ENCODE data around the gene RELT. TPM values are rescaled to one million over a fixed set of nuclear protein-coding genes. Genes with fewer than 3 reads are reported as not detected.

RELT gene
- total RNA-seq, 2 experiments from 2014 or later, result 26.6 to 29.6 TPM

DNA sequence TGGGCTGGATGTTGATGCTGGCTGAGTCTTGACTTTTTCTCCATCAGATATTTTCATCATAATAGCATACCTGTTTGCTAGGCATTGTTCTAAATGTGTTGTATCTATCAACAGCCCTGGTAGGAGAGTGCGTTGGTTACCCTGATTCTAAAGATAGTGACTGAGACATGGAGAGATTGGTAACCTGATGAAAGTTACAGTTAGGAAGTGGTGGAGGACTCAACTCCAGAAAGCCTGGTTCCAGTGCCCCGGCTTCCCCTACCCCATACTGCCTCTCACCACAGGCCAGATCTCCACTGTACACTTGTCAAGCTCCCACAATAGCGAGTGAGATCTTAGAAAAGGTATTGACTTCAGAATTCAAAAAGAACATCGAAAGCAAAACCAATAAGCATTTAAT is 22.8 kb upstream of the RELT start:
- H3K27ac Mint-ChIP-seq, result no peak overlapping the region
- DNase-seq, result no peak
- TF ChIP-seq, protein P1, sequence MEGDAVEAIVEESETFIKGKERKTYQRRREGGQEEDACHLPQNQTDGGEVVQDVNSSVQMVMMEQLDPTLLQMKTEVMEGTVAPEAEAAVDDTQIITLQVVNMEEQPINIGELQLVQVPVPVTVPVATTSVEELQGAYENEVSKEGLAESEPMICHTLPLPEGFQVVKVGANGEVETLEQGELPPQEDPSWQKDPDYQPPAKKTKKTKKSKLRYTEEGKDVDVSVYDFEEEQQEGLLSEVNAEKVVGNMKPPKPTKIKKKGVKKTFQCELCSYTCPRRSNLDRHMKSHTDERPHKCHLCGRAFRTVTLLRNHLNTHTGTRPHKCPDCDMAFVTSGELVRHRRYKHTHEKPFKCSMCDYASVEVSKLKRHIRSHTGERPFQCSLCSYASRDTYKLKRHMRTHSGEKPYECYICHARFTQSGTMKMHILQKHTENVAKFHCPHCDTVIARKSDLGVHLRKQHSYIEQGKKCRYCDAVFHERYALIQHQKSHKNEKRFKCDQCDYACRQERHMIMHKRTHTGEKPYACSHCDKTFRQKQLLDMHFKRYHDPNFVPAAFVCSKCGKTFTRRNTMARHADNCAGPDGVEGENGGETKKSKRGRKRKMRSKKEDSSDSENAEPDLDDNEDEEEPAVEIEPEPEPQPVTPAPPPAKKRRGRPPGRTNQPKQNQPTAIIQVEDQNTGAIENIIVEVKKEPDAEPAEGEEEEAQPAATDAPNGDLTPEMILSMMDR (IDR thresholded peaks at IDR 0.05), result no peak

DNA sequence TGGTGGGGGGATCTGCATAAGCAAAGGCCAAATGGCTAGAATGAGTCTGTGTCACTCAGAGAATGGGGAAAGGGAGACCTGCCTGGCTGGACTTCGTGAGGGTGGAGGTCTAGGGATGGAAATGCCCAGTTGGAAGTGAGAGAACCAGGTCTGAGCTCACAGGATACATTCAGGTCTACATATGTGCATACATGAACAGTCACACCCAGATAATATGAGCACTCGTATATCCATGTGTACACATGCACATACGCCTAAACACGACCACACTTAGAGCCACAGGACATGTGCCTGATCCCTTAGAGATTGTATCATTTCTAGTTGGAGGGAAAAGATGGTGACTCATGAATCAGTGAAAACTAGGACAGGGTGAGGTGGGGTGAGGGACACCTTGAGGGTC is 21.1 kb upstream of the RELT start:
- ATAC-seq, result no peak
- CTCF ChIA-PET, result interaction anchor here (1.0 kb wide), 1 partner anchor 39 kb away, joined by 4 read pairs; no protein-coding TSS in a partner anchor
- Mint-ChIP-seq H3K27ac (no peak overlapping the region), H3K9me3 (no peaks in the 10 kb centered on the region), H3K4me1 (ENCODE audit: low read depth) (peaks cover 2% of the 10 kb centered on the region), H3K36me3 (ENCODE audit: low read depth) (no peaks in the 10 kb centered on the region), H3K4me3 (no peak overlapping the region), H3K27me3 (no peaks in the 10 kb centered on the region)
- no peak for DNase-seq
- TF ChIP-seq, protein P1 (IDR thresholded peaks at IDR 0.05), result no peak
- intact Hi-C loops (cut with micrococcal nuclease), result no loop called here
- POLR2A ChIA-PET, result no interaction called here

More for the DNA sequence above, 22.8 kb upstream of the RELT start:
- CTCF ChIA-PET, result interaction anchor here (3.6 to 6.5 kb wide), 2 partner anchors 42 to 308 kb away, joined by 67 to 133 read pairs; no protein-coding TSS in a partner anchor
- POLR2A ChIA-PET, result no interaction called here
- ATAC-seq, result no peak
- Mint-ChIP-seq H3K36me3 (ENCODE audit: low read depth) (no peaks in the 10 kb centered on the region), H3K4me1 (ENCODE audit: low read depth) (peaks cover 2% of the 10 kb centered on the region), H3K9me3 (no peaks in the 10 kb centered on the region), H3K27me3 (no peaks in the 10 kb centered on the region), H3K4me3 (no peak overlapping the region)
- intact Hi-C loops (cut with micrococcal nuclease), result loop anchor here (5.0 kb wide), 2 partner anchors 39 to 309 kb away; no protein-coding TSS in a partner anchor

DNA sequence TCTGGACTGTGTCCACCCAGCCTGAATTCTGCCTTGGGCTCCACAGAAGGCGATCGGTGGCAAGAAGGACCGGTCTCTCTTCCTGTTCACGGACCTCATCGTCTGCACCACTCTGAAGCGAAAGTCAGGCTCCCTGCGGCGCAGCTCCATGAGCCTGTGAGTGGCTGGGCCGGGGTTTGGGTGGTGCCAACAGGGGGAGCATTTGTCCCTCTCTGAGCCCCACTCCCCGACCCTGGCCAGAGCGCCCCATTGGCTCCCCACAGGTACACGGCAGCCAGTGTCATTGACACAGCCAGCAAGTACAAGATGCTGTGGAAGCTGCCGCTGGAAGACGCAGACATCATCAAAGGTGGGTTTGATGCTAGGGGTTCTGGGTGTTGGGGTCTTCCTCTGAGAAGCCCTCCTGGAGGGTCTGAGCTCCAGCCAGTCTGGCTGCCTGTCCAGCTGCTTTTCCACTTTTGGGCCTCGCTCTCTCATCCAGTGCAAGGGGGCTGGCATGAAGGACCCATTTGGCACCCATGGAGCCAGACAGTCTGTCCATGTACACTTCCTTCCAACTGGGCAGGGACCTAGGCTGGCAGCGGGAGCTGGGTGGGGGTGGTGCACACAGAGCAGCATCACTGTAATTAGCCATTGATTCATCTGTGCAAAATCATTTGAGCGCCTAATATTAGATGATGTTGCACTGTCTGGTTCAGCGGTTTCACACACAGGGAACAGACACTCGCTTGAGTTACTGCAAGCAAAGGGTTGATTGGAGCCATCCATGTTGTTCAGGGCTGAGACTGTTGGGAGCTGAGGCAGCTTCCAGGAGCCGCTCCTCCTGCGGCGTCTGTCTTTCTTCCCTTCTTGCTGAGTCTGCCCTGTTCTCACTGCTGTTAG is 19.0 kb upstream of the RELT start:
- CTCF ChIA-PET, result interaction anchor here (1.0 to 1.5 kb wide), 4 partner anchors 10 to 269 kb away, joined by 3 to 5 read pairs (median 4); no protein-coding TSS in a partner anchor
- TF ChIP-seq, protein P1 (IDR thresholded peaks at IDR 0.05), result no peak
- Mint-ChIP-seq H3K4me3 (no peak overlapping the region), H3K27me3 (no peaks in the 10 kb centered on the region), H3K36me3 (ENCODE audit: low read depth) (no peaks in the 10 kb centered on the region), H3K4me1 (ENCODE audit: low read depth) (no peaks in the 10 kb centered on the region), H3K9me3 (no peaks in the 10 kb centered on the region), H3K27ac (no peak overlapping the region)
- intact Hi-C loops (cut with micrococcal nuclease), result no loop called here
- ATAC-seq (no peak), DNase-seq (no peak)
- POLR2A ChIA-PET, result interaction anchor here (0.5 to 1.2 kb wide), 2 partner anchors 246 to 395 kb away, joined by 3 read pairs; no protein-coding TSS in a partner anchor

DNA sequence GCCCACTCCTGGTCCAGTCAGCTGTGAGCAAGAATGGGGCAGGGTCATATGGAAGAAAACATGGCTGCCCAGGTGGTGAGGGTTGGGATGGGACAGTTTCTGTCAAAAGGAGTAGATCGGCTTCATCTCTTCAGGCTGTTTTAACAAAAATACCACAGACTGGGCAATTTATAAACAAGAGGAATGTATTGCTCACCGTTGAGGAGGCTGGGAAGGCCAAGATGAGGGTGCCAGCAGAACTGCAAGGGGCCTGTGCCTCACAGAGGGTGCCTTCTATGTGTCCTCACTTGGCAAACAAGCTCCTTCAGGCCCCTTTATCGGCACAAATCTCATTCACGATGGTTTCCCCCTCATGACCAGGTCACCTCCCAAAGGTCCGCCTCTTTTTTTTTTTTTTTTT is 18.1 kb upstream of the RELT start:
- DNase-seq (no peak), ATAC-seq (no peak)
- Mint-ChIP-seq H3K27me3 (no peaks in the 10 kb centered on the region), H3K36me3 (ENCODE audit: low read depth) (no peaks in the 10 kb centered on the region), H3K4me1 (ENCODE audit: low read depth) (no peaks in the 10 kb centered on the region), H3K9me3 (no peaks in the 10 kb centered on the region), H3K4me3 (no peak overlapping the region), H3K27ac (no peak overlapping the region)
- TF ChIP-seq, protein P1 (IDR thresholded peaks at IDR 0.05), result no peak
- intact Hi-C loops (cut with micrococcal nuclease), result no loop called here
- POLR2A ChIA-PET, result interaction anchor here (1.2 kb wide), 1 partner anchor 245 kb away, joined by 3 read pairs; no protein-coding TSS in a partner anchor
- CTCF ChIA-PET, result interaction anchor here (1.0 to 4.0 kb wide), 5 partner anchors 8 to 68 kb away, joined by 3 to 52 read pairs (median 4); no protein-coding TSS in a partner anchor

DNA sequence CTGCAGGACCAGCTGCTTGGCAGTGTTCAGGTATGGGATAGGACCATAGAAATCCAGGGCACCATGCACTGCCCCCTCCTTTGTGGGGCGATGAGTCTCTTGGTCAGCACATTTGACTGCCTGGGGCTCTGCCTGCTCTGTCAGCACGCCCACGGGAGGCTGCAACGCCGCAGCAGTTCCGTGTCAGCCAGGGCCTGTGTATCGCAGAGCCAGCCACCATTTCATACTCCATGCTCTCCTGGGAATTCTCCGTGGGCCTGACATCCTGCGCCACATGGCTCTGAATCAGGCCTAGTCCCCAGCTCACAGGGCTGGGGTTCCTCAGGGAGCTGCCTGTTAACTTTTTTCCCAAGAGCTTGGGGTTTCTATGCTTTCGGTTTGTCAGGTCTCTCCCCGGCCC is 16.9 kb upstream of the RELT start:
- no peaks in the 10 kb centered on the region for H3K27me3 Mint-ChIP-seq
- intact Hi-C loops (cut with micrococcal nuclease), result no loop called here
- ATAC-seq, result no peak
- POLR2A ChIA-PET, result interaction anchor here (0.8 kb wide), 1 partner anchor 21 kb away, joined by 3 read pairs; no protein-coding TSS in a partner anchor
- CTCF ChIA-PET, result interaction anchor here (0.8 to 4.0 kb wide), 9 partner anchors 9 to 91 kb away, joined by 3 to 52 read pairs (median 6); no protein-coding TSS in a partner anchor
- H3K27ac Mint-ChIP-seq, result no peak overlapping the region
- no peaks in the 10 kb centered on the region for H3K9me3 Mint-ChIP-seq
- H3K4me3 Mint-ChIP-seq, result no peak overlapping the region
- no peak for DNase-seq
- no peaks in the 10 kb centered on the region for H3K4me1 Mint-ChIP-seq (ENCODE audit: low read depth)
- H3K36me3 Mint-ChIP-seq (ENCODE audit: low read depth), result no peaks in the 10 kb centered on the region
- TF ChIP-seq, protein P1 (IDR thresholded peaks at IDR 0.05), result no peak

All from activated CD8-positive, alpha-beta T cell treated with anti-CD3 and anti-CD28 coated beads for 36 hours (primary cell).